Stomach smooth muscle (tissue), 2 donors: Measurements from ENCODE around the gene UBE2J2.
A peak's percentile ranks its signal among the peaks of the same experiment; 100 is the strongest.

Experiments
- H3K27ac ChIP-seq: one replicate; pipeline ENCODE4 v1.7.0; 2013; ENCODE audit warnings: mild to moderate bottlenecking, low read length, inconsistent platforms
- H3K27me3 ChIP-seq, 2 donors: one replicate each; pipeline ENCODE4 v1.7.0; 2013; ENCODE audit warnings: low read length in 2 of 2; ENCODE audit not compliant: insufficient read depth in 2 of 2, control insufficient read depth in 1 of 2
- H3K36me3 ChIP-seq, 2 donors: one replicate each; pipeline ENCODE4 v1.7.0; 2013; ENCODE audit warnings: low read length in 2 of 2; ENCODE audit not compliant: control insufficient read depth in 2 of 2, insufficient read depth in 2 of 2
- H3K4me1 ChIP-seq: one replicate; pipeline ENCODE4 v1.7.0; 2013; ENCODE audit warnings: low read length; ENCODE audit not compliant: control insufficient read depth, insufficient read depth
- H3K4me3 ChIP-seq, 2 donors: one replicate each; pipeline ENCODE4 v1.7.0; 2013; ENCODE audit warnings: low read length in 2 of 2
- H3K9ac ChIP-seq, 2 donors: one replicate each; pipeline ENCODE4 v1.7.0; 2013; ENCODE audit warnings: low read length in 2 of 2, mild to moderate bottlenecking in 1 of 2
- H3K9me3 ChIP-seq, 2 donors: one replicate each; pipeline ENCODE4 v1.7.0; 2013; ENCODE audit warnings: low read length in 2 of 2; ENCODE audit not compliant: control insufficient read depth in 2 of 2
- donor health status: healthy.
- donor health status: Pancreatic carcinoma.

Gene UBE2J2

DNA sequence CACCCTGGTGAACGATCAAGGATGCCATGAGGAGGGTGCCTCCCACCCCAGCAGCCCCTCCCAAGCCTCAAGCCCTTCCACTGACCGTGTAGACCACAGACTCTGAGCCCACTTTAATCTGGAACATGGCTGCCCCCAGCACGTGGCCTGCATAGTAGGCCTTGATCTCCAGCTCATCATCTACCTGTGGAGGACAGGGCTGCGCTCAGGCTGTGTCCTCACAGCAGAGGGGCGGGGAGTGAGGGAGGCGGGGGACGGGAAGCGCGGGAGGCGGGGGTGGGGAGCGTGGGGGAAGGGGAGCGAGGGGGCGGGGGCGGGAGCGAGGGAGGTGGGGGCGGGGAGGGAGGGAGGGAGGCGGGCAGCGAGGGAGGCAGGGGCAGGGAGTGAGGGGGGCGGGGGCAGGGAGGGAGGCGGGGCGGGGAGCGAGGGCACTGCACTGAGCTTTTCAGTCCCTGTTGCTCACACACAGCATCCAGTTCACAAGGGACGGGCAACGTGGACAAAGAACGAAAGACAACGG is 41.8 kb upstream of the UBE2J2 start:
- Histone ChIP-seq H3K27ac (peak overlapping the region; percentile 11), H3K36me3 (peaks cover 31 to 37% of the 10 kb centered on the region in 2 donors), H3K4me1 (peaks cover 29% of the 10 kb centered on the region), H3K4me3 (no peak overlapping the region), H3K9me3 (no peaks in the 10 kb centered on the region), H3K9ac (no peak overlapping the region), H3K27me3 (no peaks in the 10 kb centered on the region)

- Histone ChIP-seq H3K36me3 (peaks cover 28 to 36% of the 10 kb centered on the region in 2 donors), H3K4me3 (no peak overlapping the region), H3K27me3 (no peaks in the 10 kb centered on the region), H3K27ac (peak overlapping the region; percentile 11), H3K9me3 (no peaks in the 10 kb centered on the region), H3K9ac (no peak overlapping the region), H3K4me1 (peaks cover 27% of the 10 kb centered on the region)
These were observed 41.2 kb upstream of the UBE2J2 start for GRCh38 chr1:1314678-1315335.

DNA sequence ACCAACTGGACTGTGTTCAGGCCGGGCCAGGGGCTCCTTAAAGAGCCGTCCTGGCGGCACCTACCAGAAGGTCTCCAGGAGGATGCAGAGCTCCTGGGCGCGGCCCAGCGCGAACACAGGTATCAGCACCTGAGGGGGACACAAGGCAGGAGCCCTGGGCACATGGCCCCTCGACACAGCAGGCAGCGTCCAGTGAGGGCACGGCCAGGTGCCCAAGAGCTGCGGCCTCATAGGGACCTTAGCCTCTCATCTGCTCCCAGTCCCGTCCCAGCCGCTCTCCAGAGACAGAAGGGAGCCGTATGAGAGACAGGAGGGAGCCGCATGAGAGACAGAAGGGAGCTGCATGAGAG is 40.6 kb upstream of the UBE2J2 start:
- H3K9ac ChIP-seq = no peak overlapping the region
- peaks cover 31% of the 10 kb centered on the region for H3K4me1 ChIP-seq
- H3K4me3 ChIP-seq = no peak overlapping the region
- peaks cover 28 to 31% of the 10 kb centered on the region in 2 donors for H3K36me3 ChIP-seq
- H3K27ac ChIP-seq = no peak overlapping the region
- no peaks in the 10 kb centered on the region for H3K27me3 ChIP-seq
- H3K9me3 ChIP-seq = no peaks in the 10 kb centered on the region

DNA sequence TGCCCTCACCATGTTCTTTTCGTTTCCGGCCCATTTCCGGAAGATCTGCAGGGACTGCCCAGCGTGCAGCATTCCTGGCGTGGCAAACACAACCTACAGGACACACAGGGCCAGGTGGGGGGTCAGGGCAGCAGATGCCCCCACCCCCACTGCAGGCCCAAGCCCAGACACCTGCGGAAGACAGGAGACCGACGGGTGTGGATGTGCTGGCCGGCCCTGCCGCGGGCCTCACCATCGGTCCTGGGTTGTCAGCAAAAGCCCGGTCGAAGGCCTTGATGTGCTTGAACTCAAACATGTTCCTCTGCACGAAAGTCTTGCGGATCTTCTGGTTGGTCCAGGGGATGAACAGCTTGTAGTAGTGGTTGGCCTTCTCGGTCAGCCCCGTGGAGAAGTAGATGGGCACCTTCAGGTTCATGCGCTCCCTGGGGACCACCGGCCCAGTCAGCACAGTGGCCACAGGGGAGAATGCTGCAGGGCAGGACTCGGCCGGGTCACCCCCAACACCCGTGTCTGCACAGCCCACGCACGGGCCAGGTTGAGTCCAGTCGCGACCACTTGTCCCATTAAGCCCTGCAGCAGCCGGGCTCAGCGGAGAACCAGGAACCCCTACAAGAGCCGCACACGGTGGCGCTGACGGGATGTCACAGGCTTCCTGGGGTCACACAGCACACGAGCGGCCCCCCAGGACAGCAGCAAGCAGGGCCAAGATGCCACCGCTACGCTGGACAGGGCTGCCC is 40.0 kb upstream of the UBE2J2 start:
- no peaks in the 10 kb centered on the region for H3K9me3 ChIP-seq
- peaks cover 28 to 29% of the 10 kb centered on the region in 2 donors for H3K36me3 ChIP-seq
- peaks cover 31% of the 10 kb centered on the region for H3K4me1 ChIP-seq
- H3K4me3 ChIP-seq = no peak overlapping the region
- H3K27me3 ChIP-seq = no peaks in the 10 kb centered on the region
- H3K27ac ChIP-seq = no peak overlapping the region
- H3K9ac ChIP-seq = no peak overlapping the region

GRCh38 chr1:1312450-1313314 is 39.0 kb upstream of the UBE2J2 start:
- H3K9me3 ChIP-seq = no peaks in the 10 kb centered on the region
- no peak overlapping the region for H3K4me3 ChIP-seq
- peaks cover 22% of the 10 kb centered on the region for H3K4me1 ChIP-seq
- no peak overlapping the region for H3K27ac ChIP-seq
- H3K36me3 ChIP-seq = peaks cover 28 to 29% of the 10 kb centered on the region in 2 donors
- no peaks in the 10 kb centered on the region for H3K27me3 ChIP-seq
- H3K9ac ChIP-seq = no peak overlapping the region

DNA sequence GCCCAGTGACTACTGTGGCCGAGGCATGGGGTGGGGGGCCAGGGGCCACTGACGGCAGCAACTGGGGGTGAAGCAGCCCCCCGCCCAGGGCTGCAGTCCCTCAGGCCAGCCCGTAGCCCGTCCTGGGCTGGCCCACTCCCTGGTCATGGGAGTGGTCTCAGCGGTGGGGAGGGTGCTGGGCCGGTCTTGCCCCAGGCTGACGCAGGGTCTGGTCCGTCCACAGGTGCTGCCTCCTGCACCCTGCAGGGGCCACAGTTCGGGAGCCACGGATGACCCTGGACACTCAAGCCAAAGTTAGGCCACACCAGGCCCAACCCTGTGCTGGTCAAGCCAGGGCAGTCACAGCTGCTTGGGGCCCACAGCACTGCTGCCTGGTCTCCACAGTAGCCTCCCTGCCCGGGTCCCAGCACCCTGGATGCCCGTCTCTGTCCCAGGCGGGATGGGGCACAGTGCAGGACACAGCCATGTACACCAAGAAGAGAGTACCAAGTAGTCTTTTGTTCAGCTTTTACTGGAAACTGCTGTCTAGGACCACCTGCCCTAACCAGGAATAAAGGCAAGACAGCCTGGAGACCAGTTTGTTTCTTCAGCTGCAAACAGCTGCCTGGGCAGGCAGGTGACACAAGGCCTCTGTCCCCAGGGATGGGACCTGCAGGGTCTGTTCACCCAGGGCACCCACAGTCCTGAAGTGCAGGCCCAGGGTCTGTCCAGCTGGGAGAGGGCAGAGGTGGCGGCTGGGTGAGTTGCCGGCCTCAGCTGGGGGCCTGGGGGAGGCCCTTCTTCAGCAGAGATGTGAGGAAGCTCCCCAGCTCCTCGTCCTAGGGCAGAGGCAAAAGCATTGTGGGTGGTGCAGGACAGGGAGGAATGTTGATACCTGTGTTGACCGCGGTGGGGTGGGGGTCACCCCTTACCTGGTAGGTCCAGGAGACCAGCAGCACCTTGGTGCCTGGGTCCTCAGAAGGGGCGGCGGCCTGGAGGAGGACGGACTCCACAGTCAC is 37.8 kb upstream of the UBE2J2 start:
- H3K27me3 ChIP-seq = no peaks in the 10 kb centered on the region
- no peak overlapping the region for H3K4me3 ChIP-seq
- H3K9me3 ChIP-seq = no peaks in the 10 kb centered on the region
- no peak overlapping the region for H3K9ac ChIP-seq
- H3K36me3 ChIP-seq = peaks cover 28 to 29% of the 10 kb centered on the region in 2 donors
- no peak overlapping the region for H3K27ac ChIP-seq
- H3K4me1 ChIP-seq = peaks cover 29% of the 10 kb centered on the region

DNA sequence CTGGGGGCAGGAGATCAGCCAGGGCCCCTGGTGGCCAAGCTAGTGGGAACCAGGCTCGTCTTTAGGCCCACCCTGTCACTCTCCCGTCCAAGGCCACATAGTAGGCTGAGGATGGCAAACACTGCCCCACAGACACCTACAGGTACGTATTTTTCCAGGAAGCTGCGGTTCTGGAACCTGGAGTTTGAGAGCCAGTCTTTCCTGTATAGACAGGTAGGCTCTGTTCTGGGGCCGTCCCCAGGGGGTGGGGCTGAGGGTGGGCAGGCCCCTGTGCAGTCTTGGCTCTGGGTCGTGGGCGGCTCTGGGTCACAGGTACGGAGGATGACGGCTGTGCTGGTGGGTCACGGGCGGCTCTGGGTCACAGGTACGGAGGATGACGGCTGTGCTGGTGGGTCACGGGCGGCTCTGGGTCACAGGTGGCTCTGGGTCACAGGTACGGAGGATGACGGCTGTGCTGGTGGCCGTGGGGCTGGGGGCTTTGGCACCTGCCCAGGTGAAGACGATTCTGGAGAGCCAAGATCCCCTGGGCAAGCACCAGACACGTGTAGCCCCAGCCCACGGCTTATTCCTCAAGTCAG is 36.9 kb upstream of the UBE2J2 start:
- no peaks in the 10 kb centered on the region for H3K9me3 ChIP-seq
- no peaks in the 10 kb centered on the region for H3K27me3 ChIP-seq
- no peak overlapping the region for H3K9ac ChIP-seq
- H3K4me3 ChIP-seq = no peak overlapping the region
- H3K27ac ChIP-seq = peak overlapping the region; percentile 77
- peaks cover 33% of the 10 kb centered on the region for H3K4me1 ChIP-seq
- peaks cover 28 to 29% of the 10 kb centered on the region in 2 donors for H3K36me3 ChIP-seq

DNA sequence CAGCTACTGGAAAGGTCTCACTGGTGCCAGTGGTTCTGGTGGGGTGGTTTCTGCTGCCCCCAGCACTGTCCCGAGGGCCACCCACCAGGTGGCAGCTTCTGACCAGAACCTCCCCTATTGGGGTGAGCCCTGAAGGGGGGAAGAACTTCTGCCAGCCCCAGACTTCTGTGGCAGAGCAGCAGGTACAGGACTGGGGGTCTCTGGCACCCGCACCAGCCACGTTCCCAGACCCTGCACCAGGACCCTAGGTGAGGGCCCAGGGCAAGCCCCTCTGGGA is 36.4 kb upstream of the UBE2J2 start:
- H3K4me1 ChIP-seq = peaks cover 38% of the 10 kb centered on the region
- no peak overlapping the region for H3K4me3 ChIP-seq
- no peaks in the 10 kb centered on the region for H3K9me3 ChIP-seq
- H3K27ac ChIP-seq = peak overlapping the region; percentile 77
- H3K9ac ChIP-seq = no peak overlapping the region
- H3K27me3 ChIP-seq = no peaks in the 10 kb centered on the region
- H3K36me3 ChIP-seq = peaks cover 26 to 27% of the 10 kb centered on the region in 2 donors

DNA sequence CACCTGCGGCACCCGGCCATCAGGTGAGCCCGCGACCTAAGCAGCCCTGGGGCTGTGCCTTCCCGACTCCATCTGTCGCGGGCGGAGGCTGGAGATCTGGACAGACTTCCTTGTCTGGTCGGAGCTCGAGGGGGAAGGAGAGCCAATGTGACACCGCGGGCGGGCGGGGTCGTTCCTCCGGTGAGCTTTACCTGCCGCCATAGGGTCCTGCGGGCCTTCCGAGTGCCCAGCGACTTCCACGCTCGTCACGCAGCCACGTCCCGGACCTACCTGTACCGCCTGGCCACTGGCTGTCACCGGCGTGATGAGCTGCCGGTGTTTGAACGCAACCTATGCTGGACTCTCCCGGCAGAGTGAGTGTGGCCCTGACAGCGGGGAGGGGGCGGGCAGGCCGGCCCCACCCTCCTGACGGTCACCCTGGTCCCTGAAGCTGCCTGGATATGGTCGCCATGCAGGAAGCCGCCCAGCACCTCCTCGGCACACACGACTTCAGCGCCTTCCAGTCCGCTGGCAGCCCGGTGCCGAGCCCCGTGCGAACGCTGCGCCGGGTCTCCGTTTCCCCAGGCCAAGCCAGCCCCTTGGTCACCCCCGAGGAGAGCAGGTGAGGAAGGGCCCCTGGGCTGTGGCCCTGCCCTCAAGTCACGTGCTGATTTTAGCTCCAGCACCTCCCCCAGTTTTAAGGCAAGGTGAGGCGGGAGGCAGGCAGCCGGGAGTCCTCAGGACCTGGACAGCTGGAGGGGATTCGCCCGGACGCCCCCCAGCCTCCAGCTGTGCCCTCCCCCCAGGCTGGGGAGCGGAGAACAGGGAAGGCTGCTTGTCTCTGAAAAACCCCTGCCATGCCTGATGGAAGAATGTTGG is 35.8 kb upstream of the UBE2J2 start:
- no peaks in the 10 kb centered on the region for H3K9me3 ChIP-seq
- peak overlapping the region; percentile 36 to 73 for H3K9ac ChIP-seq
- peaks cover 21 to 24% of the 10 kb centered on the region in 2 donors for H3K36me3 ChIP-seq
- peaks cover 44% of the 10 kb centered on the region for H3K4me1 ChIP-seq
- H3K4me3 ChIP-seq = peak overlapping the region; percentile 55 to 77
- no peaks in the 10 kb centered on the region for H3K27me3 ChIP-seq
- H3K27ac ChIP-seq = peak overlapping the region; percentile 77
